GM12891 (cell line): ENCODE measurements around the gene SLC13A3.
"Not testable (repeated sequence)": the region's sequence is repeated elsewhere in the genome, so short reads cannot be mapped to it uniquely, and the experiment has no call there.

ENCODE experiments used
- DNase-seq: peaks from one replicate; pipeline ENCODE4 v3.0.0; 2011; ENCODE audit warnings: low spot score; ENCODE audit not compliant: insufficient read length
- FAIRE-seq: peaks from 2 replicates; lab custom pipeline; 2011; peaks lifted over from hg19 to GRCh38; lab: Jason Lieb, UNC
- PAX5 ChIP-seq: IDR thresholded peaks from 2 replicates; pipeline ENCODE4 v1.6.1; 2011; ENCODE audit warnings: low read length, moderate library complexity, mild to moderate bottlenecking; ENCODE audit not compliant: insufficient read depth, severe bottlenecking
- POLR2A ChIP-seq: IDR thresholded peaks from 2 replicates; pipeline ENCODE4 v1.6.1; 2011; ENCODE audit warnings: low read depth, low read length, control low read depth
- POLR2AphosphoS5 ChIP-seq: IDR thresholded peaks from 2 replicates; pipeline ENCODE4 v1.6.1; 2011; ENCODE audit warnings: low read depth, low read length, control low read depth
- POU2F2 ChIP-seq: IDR thresholded peaks from 2 replicates; pipeline ENCODE4 v1.6.1; 2011; ENCODE audit warnings: low read depth, mild to moderate bottlenecking, control low read depth, low read length, moderate library complexity
- SPI1 ChIP-seq: IDR thresholded peaks from 2 replicates; pipeline ENCODE4 v1.6.1; 2011; ENCODE audit warnings: low read depth, low read length, control low read depth
- TAF1 ChIP-seq: IDR thresholded peaks from 2 replicates; pipeline ENCODE4 v1.6.1; 2011; ENCODE audit warnings: low read depth, low read length, control low read depth

SLC13A3 gene

DNA sequence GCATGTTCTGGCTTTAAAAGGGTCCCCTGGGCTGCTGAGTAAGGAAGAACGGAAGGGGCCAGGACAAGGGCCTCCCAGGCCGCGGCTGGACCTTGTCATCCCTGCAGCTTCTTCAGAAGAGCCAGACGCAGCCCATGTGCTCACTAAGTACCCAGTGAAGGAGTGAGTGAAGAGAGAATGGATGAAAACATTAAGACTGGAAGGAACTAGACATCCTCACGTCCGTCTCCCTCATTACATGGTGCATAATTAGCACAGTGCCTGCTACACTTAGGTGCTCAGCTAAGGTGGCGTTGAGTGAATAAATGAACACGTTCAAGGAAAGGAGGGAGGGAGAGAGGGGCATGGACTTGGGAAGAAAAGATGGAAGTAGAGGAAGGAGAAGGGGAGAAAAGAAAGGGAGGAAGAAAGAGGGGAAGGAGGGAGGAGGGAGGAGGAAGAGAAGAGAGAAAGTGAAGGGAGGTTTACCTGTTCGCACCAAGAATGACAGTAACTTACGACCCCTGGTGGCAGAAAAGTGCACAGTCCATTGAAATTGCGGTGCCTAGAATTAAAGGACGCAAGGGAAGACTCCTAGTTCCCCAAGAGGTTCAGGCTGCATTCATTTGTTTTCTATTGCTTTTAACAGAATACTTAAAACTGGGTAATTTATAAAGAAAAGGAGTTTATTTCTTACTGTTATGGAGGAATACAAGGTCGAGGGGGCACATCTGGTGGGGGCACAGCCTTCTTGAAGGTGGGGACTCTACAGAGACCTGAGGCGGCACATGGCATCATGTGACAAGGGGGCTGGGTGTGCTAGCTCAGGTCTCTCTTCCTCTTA lies 30.0 kb upstream of the SLC13A3 start:
- no peak for TF ChIP-seq PAX5
- TF ChIP-seq POLR2A: no peak
- TF ChIP-seq TAF1: no peak
- no peak for TF ChIP-seq SPI1
- no peak for TF ChIP-seq POU2F2
- no peak for TF ChIP-seq POLR2AphosphoS5
- DNase-seq: peak; percentile 34
- FAIRE-seq: peak; percentile 26

- TF ChIP-seq SPI1 (no peak), POLR2A (no peak), PAX5 (no peak), TAF1 (no peak), POLR2AphosphoS5 (no peak), POU2F2 (no peak)
- FAIRE-seq (no peak), DNase-seq (no peak)
Measured at GRCh38 chr20:46680684-46681031, 29.4 kb upstream of the SLC13A3 start.

DNA sequence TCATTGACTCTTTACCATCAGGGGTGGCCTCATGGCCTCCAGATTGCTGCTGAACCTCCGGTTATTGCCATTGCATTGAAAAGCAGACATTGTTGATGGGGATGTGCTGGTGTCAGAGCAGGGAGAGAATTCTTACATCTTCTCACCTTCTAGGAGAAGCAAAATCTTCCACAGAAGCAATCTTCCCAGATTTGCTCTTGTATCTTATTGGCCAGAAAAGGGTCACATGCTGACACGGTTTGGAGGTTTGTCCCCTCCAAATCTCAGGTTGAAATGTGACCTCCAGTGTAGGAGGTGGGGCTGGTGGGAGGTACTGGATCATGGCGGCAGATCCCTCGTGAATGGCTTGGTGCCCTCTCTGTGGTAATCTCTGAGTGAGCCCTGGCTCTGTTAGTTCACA lies 27.3 kb upstream of the SLC13A3 start:
- TF ChIP-seq POLR2A (no peak), PAX5 (no peak), POLR2AphosphoS5 (no peak), SPI1 (no peak), TAF1 (no peak)
- no peak for DNase-seq
- FAIRE-seq: no peak

DNA sequence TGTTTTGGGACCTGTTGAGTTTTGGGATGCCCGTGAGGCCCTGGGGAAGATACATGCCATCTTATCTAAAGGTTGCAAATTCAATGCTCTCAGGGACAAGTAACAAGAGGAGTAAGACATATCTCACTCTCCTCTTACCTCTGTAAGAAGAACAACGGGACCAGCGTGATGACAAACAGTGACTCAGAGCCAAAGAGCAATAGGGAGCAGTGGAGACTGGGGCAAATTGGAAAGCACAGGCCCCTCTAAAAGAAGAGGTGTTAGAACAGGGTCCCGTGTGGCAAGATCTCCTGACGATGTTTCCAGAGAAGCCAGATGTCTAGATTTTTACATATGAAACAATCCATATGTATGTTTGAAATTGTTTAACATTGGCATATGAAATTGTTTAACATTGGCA lies 26.3 kb upstream of the SLC13A3 start:
- TF ChIP-seq POU2F2 (no peak), POLR2AphosphoS5 (no peak), POLR2A (no peak), TAF1 (no peak), PAX5 (no peak), SPI1 (no peak)
- no peak for FAIRE-seq

DNA sequence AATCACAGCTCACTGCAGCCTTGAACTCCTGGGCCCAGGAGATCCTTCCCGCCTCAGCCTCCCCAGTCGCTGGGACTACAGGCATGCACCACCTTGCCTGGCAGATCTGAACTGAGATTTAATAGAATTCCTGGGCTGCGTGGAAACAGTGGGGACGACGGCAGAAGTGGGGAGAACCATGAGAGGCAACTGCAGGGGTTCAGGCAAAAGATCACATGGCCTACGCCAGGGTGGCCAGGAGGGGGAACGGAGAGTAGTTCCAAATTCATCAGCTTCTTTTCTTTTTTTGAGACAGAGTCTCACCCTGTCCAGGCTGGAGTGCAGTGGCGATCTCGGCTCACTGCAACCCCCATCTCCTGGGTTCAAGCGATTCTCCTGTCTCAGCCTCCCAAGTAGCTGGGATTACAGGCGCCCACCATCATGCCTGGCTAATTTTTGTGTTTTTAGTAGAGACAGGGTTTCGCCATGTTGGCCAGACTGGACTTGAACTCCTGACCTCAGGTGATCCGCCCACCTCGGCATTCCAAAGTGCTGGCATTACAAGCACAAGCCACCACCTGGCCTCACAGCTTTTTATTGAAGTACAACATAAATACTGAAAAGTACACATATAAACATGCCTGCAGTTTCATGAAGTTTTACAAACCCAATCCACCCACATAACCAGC lies 25.5 kb upstream of the SLC13A3 start:
- DNase-seq, FAIRE-seq: not testable (repeated sequence)

More for the DNA sequence above, 26.3 kb upstream of the SLC13A3 start:
- DNase-seq: no peak

DNA sequence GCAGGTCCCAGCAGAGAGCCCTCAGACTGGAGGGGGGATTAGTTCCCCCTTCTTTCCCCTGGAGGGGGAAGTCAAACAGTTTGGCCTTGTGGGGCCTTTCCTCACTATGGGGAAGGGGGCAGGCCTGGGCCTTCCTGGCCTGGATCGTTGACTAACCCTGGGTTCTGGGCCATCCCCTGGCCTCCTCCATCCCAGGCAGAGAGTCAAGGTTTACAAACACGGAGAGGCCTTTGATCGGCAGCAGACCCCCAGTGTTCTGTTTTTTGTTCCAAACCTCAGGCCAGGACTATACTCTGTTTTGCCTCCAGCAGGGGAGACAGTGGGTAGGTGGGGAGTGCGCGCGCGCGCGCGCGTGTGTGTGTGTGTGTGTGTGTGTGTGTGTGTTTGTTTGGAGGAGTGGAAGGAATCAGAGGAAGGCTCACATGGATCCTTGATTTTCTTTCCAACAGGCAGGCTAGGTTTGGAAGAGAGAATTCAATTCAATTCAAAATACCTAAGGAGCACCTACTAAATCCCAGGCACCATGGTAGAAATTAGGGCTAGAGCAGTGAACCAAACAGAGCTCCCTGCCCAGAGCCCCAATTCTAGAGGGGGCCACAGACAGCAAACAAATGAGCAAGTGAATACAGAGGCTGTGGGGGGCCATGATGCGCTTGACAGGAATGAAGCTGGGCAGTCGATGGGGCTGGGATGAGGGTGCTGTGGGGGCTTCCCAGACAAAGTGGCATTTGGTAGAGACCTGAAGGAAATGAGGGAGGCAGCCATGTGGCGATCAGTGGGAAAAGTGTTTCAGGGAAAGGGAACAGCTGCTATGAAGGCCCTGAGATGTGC lies 23.2 kb upstream of the SLC13A3 start:
- DNase-seq: no peak
- FAIRE-seq: no peak
- no peak for TF ChIP-seq SPI1
- no peak for TF ChIP-seq PAX5
- TF ChIP-seq POLR2AphosphoS5: no peak

DNA sequence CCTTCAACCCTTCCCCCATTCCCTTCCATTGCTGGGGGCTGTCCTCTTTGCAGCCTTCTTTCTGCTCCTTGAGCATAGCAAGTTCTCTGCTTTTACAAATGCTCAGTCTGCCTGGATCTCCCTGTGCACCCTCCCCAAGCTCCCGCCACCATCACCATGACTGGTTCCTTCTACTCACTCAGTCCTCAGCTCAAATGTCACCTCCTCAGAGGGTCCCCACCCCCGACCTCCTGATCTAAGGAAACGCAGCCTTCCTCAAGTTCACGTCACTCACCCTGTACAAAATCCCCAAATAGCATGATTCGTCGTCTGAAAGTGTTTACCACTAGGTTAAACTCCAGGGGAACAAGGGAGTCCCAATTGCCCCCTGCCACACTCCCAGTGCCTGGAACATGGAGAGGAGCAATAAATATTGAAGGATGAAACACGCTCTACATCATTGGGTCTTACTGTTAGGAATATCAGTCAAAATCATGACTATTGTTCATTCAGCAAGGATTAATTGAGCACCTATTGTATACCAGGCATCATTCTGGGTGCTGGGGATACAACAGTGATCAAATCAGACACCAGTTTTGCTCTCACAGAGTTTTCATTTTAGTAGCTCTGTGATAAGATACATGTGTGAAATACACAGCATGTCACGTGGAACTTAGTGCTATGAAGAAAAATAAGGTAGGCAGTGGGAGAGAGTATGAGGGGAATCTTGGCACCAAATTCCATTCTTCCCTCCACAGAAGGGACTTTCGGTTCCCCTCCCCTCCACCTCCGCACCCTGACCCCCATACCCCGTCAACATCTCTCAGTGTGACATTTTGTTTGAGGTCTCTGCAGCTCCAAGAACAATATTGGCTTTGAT lies 22.4 kb upstream of the SLC13A3 start:
- no peak for FAIRE-seq
- no peak for DNase-seq
- TF ChIP-seq POU2F2: no peak
- TF ChIP-seq SPI1: no peak
- no peak for TF ChIP-seq POLR2A
- no peak for TF ChIP-seq POLR2AphosphoS5
- TF ChIP-seq TAF1: no peak
- no peak for TF ChIP-seq PAX5

GRCh38 chr20:46672543-46673148 lies 21.4 kb upstream of the SLC13A3 start:
- DNase-seq (no peak), FAIRE-seq (no peak)
- TF ChIP-seq POU2F2: no peak
- no peak for TF ChIP-seq TAF1
- no peak for TF ChIP-seq POLR2A
- no peak for TF ChIP-seq PAX5
